Measurements from ENCODE around the gene PRX.
A peak's percentile ranks its signal among the peaks of the same experiment; 100 is the strongest.
"Not testable (repeated sequence)": the region's sequence is repeated elsewhere in the genome, so short reads cannot be mapped to it uniquely, and the experiment has no call there.

The PRX gene

DNA sequence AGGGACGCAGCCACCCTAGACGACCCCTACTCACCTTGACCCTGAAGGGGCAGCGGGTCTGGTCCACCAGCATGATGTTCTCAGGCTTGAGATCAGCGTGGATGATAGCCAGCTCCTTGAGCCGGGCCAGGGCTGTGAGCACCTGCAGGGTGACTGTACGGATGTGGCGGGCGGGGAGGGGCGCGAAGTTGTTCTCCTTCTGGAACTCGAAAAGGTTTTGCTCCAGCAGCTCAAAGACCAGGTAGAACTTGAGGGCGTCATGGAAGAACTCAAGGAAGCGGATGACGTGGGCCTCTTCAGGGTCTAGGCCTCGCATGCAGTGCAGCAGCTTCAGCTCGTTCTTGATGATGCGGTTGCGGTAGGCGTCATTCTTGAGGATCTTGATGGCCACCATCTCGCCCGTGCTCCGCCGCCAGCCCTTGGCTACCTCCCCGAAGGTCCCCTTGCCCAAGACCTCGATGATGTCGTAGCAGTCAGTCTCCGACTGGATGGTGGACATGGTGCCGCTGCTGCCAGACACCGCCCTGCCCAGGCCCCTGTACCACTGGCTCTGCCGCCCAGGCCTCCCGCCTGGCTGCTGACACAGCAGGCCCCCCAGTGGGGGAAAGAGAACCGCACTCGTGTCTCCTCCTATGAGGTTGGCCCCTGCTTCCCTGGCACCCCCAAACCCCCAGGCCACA is 23.6 kb downstream of the PRX start:
- no peak for DNase-seq

DNA sequence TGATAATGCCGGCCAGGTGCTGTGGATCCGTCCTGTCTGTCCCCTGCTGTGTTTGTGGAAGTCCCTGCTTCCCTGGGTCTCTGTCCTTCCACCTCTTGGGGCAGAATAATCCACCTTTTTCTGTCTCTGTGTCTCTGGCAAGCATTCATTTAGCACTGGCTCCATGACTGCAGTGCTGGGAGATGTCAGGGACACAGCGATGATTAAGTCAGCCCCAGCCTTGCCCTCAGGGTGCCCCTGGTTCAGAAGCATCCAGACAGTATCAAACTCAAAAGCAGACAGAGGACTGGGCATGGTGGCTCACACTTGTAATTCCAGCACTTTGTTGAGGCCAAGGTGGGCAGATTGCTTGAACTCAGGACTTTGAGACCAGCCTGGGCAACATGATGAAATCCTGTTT is 24.7 kb downstream of the PRX start:
- DNase-seq, result no peak

DNA sequence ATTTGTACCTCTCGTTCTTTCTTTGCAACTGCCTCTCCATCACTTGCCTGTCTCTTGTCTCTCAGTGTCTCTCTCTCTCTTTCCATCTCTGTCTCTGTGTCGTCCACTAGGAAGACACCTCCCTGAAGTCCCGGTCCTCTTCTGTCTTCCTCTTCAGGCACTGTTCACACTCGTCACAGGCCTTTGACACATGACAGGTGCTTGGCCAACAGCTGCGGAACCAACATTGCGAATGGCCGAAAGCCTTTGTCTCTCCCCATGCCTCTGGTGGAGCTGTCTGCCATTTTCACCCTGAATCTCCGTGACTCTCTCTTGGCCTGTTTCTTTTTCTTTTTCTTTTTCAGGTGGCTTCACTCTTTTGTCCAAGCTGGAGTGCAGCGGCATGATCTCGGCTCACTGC is 26.0 kb downstream of the PRX start:
- DNase-seq, result no peak

DNA sequence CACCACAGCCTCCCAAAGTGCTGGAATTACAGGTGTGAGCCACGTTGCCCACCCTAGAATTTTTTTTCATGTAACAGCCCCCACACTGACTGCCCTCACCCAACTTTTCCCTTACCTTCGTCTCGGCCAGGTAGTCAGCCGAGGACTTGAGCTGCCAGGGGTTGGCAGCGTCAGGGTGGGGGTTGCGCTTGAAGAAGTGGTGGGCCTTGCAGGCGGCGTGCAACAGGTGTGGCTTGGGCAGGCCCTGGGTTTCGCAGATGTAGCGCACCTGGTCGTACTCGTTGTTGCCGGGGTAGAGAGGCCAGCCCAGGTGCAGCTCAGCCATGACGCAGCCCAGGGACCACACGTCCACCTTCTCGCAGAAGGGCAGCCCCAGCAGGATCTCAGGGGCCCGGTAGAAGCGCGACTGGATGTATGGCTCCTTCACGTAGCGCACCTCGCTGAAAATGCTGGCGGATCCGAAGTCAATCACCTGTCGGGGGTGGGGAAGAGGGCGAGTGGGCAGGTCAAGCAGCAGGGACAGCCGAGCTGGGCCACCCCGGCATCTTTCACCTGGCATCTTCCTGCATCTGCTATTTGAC is 29.4 kb downstream of the PRX start:
- DNase-seq, result no peak

DNA sequence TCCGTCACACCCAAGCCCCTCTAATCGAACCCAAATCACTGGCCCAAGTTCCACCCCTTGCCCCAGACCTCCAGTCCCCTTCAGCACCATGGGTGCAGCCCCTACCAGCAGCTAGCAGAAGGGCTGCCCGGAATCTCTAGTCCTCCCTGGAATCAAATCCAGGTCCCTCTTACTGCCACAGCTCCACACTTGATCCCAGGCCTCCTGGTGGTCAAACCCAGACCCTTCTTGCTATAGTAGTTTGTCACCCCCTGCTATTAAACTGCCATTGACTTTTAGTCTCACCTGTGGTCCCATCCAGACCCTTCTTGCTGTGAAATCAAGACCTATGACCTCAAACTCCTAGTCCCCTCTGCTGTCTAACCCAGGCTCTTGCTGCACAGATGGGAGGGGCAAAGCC is 31.9 kb downstream of the PRX start:
- DNase-seq, result no peak

DNA sequence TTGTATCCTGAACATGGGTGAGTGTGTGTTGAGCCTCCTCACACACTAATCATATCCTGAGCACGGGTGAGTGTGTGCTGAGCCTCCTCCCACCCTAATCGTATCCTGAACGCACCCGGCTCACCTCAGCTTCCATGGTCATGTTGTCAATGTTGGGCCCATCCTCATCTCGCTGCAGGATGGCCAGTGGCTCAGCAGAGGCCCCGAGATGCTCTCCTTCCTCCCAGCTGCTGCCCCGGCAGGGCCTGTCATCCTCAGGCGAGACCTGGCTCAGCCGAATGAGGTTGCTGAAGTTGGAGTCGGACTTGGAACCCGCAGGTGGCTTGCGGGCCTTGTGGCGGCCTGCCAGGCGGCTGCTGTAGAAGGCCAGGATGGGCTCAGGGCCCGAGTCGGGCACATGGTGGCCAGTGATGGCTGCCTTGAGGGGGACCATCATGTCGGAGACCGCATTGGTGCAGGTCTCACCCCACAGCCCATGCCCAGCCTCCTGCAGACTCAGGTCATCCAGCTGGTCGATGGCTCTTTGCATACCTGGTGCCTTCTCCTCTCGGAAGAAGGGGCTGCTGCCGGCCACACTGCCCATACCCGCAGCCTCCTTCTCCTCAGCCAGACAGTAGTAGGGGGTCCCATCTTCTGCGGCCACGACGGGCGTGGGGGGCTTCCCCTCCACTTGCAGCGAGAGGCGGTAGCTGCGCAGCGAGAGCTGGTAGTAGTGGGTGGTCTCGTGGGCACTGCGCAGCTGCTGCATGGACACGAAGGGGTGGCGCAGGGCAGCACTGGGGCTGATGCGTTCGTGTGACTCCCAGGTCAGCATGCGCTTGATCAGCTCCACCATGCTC is 32.8 kb downstream of the PRX start:
- DNase-seq, result no peak

DNA sequence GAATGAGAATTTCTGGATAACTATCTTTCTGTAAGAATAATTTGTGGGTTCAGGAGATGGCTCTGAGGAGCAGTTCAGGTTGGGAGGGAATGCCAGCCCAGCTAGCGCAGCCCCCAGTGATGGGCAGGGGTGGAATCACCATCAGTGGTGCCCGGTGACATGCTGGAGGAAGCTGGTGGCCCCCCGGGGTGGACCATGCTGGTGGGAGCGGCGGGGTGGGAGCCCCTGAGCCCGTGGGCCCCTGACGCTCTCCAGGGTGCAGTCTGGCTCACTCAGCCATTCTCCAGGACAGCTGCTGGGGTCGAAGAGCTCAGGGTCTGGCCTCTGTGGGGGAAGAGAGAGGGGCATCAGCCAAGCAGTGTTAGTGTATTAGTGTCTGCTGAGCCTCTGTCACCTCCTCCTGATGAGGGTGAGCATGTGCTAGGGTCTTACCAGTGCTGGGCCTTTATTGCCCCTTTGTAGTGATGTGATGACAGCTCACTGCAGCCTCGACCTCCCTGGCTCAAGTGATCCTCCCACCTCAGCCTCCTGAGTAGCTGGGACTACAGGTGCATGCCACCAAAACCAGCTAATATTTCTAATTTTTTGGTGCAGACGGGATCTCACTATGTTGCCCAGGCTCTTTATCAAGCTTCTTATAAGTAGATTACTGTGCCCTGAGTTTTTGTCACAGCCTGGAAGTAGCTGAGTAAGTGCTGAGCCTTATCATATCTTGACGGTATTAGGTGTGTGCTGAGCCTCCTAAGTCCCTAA is 33.6 kb downstream of the PRX start:
- no peak for DNase-seq

DNA sequence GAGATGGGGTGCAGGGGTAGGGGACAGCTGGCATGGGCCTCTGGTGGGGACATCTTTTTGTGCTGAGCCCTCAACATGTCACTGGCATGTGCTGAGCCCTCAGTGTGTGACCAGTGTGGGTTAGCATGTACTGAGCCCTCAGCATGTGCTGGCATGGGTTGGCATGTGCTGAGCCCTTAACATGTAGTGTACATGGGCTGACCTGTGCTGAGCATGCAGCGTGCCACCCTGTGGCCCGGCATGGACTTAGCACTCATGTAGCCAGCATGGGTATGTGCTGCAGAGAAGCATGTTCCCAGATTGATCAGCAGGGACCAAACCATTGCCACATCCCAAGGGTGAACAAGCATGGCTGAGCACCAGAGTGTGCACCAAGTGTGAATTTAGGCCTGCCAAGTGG is 34.7 kb downstream of the PRX start:
- no peak for DNase-seq

DNA sequence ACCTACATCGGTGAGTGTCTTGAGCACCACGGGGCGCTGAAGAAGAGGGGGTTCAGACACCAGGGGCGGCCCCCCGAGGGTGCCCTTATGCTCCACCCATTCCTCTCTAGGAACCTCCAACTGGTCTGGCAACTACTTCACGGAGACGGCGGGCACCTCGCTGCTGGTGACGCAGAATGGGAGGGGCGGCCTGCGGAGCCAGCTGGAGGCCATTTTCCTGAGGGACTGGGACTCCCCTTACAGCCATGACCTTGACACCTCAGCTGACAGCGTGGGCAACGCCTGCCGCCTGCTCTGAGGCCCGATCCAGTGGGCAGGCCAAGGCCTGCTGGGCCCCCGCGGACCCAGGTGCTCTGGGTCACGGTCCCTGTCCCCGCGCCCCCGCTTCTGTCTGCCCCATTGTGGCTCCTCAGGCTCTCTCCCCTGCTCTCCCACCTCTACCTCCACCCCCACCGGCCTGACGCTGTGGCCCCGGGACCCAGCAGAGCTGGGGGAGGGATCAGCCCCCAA is 35.2 kb downstream of the PRX start:
- no peak for DNase-seq

DNA sequence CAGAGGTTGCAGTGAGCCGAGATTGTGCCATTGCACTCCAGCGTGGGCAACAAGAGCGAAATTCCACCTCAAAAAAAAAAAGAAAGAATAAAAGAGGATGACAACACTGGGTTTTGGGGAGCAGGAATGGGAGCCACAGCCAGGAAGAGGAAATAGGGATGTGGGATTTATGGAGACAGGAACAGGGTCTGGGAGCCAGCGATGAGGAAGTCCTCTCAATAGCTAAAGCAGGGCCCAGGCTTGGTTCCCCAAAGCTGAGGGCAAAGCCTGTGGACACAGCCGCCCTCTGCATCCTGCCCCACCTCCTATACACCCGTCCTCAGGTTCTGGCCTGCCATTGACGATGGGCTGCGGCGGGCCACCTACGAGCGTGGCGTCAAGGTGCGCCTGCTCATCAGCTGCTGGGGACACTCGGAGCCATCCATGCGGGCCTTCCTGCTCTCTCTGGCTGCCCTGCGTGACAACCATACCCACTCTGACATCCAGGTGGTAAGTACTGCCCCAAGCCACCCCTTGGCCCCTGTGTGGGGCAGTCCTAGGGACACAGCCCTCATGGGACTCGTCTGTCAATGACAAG is 36.8 kb downstream of the PRX start:
- no peak for DNase-seq

DNA sequence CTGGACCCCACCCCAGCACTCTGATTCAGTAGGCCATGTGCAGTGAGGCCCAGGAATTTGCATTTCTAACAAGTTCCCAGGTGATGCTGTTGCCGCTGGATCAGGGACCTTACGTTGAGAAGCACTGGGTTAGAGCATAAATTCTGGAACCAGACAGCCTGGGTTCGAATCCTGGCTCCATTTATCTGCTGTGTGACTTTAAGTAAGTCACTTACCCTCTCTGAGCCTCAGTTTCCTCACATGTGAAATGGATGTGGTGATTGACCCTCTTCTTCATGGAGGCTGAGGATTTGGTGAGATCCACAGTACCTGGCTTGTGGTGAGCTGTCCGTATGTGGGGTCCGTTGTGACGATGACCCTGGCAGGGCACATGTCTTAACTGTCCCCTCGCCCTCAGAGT is 39.1 kb downstream of the PRX start:
- no peak for DNase-seq

DNA sequence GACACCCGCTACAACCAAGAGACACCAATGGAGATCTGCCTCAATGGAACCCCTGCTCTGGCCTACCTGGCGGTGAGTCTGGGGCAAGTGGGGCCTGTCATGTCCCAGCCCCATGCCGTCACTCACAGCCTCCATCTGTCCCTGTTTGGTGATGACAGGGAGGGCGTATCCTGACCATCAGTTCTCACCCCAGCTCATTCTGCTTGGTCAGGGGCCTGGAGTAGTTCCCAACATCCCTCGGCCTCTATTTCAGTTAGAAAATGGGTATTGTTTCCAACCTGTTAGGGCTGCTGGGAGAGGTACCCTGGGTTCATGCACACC is 41.4 kb downstream of the PRX start:
- DNase-seq, result no peak

DNA sequence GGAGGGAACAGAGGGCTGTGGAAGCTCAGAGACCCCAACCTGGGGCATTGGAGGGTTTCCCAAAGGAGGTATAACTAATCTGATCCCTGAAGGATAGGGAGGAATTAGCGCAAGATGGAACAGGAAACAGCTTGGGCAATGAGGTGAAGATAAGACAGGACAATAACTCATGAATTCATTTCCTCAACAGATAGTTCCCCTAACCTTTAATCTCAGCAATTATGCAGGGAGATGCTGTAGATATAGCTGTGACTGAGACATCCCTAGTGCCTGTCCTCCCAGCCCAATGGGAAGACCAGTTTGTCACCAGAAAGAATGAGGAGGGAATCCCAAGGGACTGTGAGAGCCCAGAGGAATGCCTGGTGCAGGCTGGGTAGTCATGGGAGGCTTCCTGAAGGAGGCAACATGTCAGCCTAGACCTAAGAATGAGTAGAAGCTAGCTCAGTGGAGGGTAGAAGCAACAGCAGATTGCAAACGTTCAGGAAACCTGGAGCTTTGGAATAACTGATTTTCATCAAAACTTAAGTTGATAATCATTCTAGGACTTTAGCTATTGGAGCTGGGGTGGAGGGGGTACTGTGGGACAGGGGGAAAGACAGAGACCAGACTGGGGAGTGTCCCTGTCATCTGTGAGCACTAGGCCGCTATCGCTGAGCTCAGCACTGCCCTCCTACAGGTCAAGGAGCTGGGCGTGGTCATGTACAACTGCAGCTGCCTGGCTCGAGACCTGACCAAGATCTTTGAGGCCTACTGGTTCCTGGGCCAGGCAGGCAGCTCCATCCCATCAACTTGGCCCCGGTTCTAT is 42.0 kb downstream of the PRX start:
- DNase-seq, result no peak

DNA sequence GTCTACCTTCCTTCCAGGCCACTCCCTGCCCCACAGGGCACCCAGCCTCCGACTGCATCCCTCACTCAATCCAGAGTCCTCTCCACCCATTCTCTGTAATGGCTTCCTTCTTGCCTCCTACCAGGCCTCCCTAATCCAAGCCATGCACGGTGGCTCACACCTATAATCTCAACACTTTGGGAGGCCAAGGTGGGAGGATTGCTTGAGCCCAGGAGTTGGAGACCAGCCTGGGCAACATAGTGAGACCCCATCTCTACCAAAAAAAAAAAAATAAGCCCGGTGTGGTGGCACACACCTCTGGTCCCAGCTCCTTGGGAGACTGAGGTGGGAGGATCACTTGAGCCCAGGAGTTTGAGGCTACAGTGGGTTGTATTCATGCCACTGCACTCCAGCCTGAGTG is 42.9 kb downstream of the PRX start:
- not testable (repeated sequence) for DNase-seq

DNA sequence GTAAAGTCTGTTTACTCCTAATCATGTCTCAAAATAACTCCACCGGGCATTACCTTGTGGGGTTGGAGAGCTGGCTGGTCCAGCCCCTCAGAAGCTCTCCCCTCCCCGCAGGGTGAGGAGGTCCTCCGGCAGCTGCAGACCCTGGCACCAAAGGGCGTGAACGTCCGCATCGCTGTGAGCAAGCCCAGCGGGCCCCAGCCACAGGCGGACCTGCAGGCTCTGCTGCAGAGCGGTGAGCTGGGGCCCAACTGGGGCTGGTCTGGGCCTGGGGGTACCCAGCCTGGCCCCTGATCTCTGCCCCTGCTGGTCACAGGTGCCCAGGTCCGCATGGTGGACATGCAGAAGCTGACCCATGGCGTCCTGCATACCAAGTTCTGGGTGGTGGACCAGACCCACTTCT is 43.4 kb downstream of the PRX start:
- no peak for DNase-seq

DNA sequence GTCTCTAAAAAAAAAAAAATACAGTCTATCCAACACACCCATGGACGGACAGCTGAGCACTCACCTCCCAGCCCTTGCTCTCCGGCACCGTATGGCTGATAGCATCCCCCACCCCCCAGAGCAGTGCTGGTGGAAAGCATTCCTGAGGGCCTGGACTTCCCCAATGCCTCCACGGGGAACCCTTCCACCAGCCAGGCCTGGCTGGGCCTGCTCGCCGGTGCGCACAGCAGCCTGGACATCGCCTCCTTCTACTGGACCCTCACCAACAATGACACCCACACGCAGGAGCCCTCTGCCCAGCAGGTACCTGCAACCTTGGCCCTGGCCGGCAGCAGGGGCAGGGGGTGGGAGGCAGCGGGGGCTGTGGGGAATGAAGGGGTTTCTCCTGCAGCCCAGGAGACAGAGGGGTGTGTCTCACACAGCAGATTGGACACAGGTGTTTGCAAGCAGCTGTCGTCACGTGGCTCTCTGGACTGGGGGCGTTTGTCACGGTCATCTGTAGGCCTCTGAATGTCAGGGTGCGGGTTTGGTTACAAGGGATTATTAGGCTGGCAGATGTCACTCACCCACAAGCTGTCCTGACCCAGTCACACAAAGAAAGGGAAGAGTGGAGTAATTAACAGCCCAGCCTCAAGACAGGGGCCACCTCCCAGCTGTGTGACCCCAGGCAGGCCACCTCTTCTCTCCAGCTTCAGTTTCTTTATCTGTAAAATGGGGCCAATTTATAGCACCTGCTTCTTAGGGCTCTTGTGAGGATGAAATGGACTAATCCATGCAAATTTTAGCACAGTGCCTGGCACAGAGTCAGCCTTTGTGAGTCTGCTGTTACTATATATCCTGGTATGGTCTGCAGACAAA is 45.4 kb downstream of the PRX start:
- no peak for DNase-seq

DNA sequence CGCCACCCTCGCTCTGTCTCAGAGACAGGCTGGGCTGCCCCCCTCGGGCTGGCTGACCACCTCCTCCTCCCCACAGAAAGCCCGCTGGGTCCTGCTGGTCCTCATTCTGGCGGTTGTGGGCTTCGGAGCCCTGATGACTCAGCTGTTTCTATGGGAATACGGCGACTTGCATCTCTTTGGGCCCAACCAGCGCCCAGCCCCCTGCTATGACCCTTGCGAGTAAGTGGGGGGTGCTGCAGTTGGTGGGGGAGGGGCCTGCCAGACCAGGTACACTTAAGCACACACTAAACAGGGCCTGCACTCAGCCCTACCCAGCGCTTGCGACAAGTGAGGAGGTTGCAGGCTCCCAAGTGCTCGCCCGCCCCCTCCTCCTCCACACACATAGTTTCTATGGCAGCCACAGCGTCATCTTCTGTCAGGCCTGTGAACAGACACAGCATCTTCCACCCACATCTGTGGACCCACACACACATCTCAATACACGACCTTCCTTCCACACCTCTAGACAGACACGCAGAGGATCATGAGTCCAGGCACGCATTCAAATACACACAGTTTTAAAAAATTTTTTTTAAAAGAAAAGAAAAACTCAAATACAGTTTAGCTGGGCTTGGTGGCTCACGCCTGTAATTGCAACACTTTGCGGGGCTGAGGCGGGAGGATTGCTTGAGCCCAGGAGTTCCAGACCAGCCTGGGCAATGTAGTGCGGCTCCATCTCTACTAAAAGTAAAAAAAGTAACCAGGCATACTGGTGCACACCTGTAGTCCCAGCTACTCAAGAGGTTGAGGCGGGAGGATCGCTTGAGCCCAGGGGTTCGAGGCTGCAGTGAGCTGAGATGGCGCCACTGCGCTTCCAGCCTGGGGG is 46.2 kb downstream of the PRX start:
- DNase-seq, result no peak

DNA sequence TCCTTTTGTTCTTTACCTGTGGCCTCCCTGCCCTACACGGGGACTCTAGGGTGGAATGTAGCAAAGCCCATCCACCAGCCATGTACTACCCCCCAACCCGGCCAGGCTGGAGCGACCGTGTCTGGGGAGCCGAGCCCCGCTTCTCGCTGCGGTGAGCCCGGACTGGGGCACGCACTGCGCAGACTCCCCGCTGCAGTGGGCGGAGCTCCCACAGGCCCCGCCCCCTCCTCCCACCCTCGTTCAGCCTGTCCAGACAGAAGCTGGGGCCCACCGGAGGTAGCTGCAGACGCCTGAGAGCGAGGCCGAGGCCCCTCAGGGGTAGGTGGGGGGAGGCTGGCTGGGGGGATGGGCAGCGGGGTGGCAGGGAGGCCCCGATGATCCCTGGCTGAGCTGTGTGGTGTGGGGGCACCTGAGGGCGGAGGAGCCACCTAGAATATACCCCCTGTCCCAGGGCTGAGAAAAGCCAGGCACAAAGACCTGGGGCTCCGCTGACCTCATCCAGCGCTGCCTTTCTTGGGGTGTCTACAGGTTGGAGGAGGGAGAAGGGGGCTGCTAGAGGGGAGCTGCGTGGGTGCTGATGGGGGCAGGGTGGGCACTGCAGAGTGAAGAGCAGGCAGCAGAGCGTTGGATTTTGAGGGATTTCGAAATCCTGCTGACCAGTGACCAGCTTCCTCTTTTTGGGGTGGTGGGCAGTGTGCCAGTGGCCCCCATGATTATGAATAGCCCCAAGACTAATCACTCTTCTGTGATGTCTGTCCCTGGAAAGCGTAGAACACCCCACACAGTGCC is 47.4 kb downstream of the PRX start:
- DNase-seq, result peak; percentile 49

DNA sequence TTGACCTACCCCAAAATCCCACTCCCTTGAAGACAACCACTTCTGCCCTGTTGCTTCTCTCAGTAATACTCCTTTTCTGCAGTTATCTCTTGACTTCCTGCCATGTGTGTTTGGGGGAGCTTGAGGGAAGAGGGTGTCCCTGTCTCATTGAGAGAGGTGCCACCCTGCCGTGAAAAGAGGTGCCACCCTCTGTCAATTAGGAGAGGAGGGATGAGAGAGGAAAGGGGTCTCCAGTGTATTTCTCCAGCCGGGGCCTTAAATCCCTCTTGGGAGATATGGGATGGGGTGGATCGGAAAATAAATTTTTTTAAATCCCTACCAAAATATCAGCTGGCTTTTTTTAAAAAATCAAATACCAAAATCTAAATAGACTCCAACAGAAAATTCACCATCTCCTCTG is 48.2 kb downstream of the PRX start:
- no peak for DNase-seq
